WTC11 (cell line): ENCODE measurements around the gene XAB2.

Experiments
- CREM ChIP-seq: sonication (generic); formaldehyde crosslinking; IDR thresholded peaks from 2 replicates; pipeline ENCODE4 v1.8.1; 2022; ENCODE audit warnings: mild to moderate bottlenecking, missing genetic modification reagents, moderate library complexity
- TCF7 ChIP-seq: sonication (generic); formaldehyde crosslinking; IDR thresholded peaks from 2 replicates; pipeline ENCODE4 v1.8.0; 2022; ENCODE audit warnings: mild to moderate bottlenecking, low read depth, missing genetic modification reagents, moderate library complexity

DNA sequence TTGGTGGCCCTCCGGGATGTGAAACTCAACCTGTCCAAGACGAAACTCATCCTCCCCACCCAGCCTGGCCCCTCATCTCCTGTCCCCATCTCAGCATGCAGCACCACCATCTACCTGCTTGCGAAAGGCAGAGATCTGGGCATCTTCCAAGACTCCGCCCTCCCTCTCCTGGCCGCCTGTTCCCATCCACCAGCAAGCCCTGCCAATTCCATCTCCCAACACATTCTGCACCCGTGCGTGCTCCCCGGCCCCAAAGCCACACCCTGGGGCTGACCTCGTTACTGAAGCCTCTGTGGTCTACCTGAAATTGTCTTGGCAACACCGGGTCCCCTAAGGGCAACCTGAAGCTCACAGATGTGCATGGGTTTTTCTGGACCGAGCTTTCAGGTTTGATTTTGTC is 46.9 kb downstream of the XAB2 start:
- no peak for TF ChIP-seq CREM (CRISPR knock-in tag)
- no peak for TF ChIP-seq TCF7 (CRISPR knock-in tag)
